AG08396 (cell line): ENCODE results near the gene RNU4-1.
"Not testable (repeated sequence)": the region's sequence is repeated elsewhere in the genome, so short reads cannot be mapped to it uniquely, and the experiment has no call there.

Source experiments
- DNase-seq: peaks from one replicate; pipeline ENCODE4 v3.0.0; 2012; ENCODE audit warnings: low spot score, mixed read lengths

The RNU4-1 gene

GRCh38 chr12:120258323-120258896 is 34.6 kb downstream of the RNU4-1 start:
- no peak for DNase-seq

DNA sequence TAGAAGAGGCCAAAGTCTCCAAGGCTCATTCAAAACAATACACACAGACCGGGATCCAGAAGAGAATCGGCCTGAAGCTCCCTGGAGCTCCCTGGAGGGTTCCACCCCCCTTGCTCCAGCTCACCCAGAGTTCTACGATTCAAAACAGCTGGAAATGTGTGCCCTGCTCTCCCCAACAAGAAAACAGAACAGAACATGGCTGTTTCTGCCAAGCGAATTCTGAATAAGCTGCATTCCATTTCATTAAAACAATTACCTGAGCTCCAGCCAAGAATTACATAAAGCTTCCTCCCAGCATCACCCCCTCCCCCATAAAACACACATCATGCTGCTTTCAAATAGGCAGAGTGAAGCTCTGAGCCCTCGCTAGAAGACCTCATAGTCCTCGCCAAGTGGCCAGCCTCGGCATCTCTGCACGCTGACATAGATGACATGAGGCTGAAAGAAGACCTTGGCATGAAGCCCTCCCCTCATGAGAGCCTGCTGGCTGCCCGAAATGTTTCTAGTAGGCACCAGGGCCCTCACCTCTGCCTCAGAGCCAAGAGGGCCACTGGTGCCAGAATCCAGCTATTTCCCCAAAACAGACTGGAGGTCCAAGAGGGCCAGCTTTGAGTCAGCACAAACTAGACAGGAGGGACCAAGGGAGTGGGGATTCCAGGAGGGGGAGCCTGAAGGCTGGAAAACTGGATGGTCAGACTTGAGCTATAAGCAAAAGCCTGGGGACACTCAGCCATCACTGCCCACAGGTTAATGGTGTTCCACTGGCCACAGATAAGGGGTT is 35.8 kb downstream of the RNU4-1 start:
- peak; percentile 76 for DNase-seq

GRCh38 chr12:120254809-120255208 is 38.2 kb downstream of the RNU4-1 start:
- DNase-seq, result no peak

DNA sequence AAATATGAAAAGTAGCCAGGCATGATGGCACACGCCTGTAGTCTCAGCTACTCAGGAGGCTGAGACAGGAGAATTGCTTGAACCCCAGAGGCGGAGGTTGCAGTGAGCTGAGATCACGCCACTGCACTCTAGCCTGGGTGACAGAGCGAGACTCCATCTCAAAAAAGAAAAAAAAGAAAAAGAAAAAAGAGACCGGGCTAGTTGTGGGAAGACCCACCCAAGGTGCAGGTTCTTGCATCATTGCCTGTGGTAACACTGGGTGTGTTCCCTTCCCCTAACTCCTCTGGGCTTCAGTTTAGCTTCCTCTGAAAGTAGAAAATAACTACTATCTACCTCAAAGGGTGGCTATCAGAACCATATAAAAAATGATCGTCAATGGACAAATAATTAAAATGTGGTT is 39.7 kb downstream of the RNU4-1 start:
- not testable (repeated sequence) for DNase-seq

DNA sequence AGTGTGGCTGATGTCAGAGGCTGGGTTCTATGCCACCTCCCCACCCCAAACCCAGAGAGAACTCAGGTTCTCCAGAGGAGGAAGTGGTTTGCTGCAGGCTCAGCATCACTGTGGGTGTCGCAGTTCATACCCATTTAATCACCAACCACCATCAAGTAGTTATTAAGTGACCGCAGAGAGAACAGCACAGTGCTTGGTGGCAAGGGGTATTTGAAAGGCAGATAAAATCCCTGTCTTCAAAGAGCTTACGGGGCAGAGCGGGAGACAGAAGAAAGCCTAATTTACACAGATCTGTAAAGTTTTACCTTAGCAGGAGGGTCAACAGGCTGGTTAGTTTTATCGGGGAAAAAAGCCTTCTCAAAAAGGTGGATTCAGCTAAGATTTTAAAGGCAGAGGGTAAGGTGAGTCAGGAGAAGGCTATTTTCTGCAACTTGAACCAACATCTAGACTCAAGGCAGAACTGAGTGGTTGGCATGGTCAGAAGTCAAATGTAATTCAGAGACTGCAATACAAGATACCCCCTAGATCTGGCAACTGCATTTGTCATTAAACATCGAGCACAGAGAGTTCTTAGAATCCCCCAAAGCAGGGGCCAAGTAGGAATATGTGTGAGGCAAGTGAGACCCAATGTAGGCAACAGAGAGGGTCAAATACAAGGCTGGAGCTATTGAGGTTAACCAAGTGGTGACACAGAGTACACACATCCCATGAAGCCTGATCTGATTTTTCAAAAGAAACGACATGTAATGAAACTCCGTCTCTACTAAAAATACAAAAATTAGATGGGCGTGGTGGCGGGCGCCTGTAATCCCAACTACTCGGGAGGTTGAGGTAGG is 40.7 kb downstream of the RNU4-1 start:
- DNase-seq, result no peak

DNA sequence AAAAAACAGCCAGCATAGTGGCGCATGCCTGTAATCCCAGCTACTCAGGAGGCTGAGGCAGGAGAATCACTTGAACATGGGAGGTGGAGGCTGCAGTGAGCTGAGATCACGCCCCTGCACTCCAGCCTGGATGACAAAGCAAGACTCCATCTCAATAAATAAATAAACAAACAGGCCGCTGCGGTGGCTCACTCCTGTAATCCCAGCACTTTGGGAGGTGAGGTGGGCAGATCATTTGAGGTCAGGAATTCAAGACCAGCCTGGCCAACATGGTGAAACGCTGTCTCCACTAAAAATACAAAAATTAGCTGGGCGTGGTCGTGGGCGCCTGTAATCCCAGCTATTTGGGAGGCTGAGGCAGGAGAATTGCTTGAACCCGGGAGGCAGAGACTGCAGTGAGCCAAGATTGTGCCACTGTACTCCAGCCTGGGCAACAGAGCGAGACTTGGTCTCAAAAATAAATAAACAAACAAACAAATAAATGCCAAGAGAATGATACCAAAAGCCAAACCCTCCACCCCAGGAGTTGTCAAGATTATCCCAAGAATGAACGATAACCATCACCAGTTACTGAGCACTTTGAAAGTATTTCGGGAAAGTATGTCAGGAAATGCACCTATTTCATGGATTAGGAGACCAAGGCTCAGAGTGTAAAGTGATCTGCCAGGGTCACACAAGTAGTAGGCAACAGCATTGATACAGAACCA is 41.5 kb downstream of the RNU4-1 start:
- DNase-seq, result not testable (repeated sequence)

GRCh38 chr12:120249875-120250795 is 42.9 kb downstream of the RNU4-1 start:
- DNase-seq, result no peak

- no peak for DNase-seq
Observed at GRCh38 chr12:120249266-120249874, 43.7 kb downstream of the RNU4-1 start.

DNA sequence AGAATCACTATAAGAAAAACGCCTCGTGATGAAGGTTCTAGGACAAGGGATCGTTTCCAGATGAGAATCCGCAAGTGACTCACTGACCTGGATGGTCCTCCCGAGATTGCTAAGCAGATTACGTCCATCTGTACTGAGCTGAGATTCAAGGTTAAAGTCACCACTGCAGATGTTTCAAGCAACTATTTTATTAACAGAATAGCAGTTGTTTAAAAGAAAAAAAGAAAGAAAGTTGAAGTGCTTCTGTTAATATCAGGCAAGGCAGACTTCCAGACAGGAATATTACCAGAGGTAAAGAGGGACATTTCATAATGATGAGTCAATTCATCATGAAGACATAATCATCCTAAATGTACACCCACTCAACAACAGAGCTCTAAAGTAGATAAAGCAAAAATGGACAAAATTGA is 45.4 kb downstream of the RNU4-1 start:
- no peak for DNase-seq

GRCh38 chr12:120247183-120247582 is 45.9 kb downstream of the RNU4-1 start:
- DNase-seq, result no peak

GRCh38 chr12:120246705-120247104 is 46.3 kb downstream of the RNU4-1 start:
- not testable (repeated sequence) for DNase-seq
